MM.1S (cell line): ENCODE measurements around the gene MX1.

Source experiments
- DNase-seq: peaks from one replicate; pipeline ENCODE4 v3.0.0-alpha.2; 2015
- H2AFZ ChIP-seq: fragments of 300-600 bp; sonication (generic); 2 replicates; pipeline ENCODE4 v1.6.0; 2016; ENCODE audit warnings: antibody characterized with exemption, low read length
- H3F3A ChIP-seq: fragments of 300-600 bp; sonication (generic); 2 replicates; pipeline ENCODE4 v1.6.1; 2016; ENCODE audit warnings: mild to moderate bottlenecking, antibody characterized with exemption, low read length, moderate library complexity, mixed read lengths; ENCODE audit not compliant: insufficient read depth
- H3K27ac ChIP-seq: fragments of 300-600 bp; sonication (generic); 2 replicates; pipeline ENCODE4 v1.5.1; 2016; ENCODE audit warnings: mild to moderate bottlenecking, low read length
- H3K27me3 ChIP-seq: fragments of 300-600 bp; sonication (generic); replicated peaks from 2 replicates; pipeline ENCODE4 v1.6.0; 2016; ENCODE audit warnings: low read length; ENCODE audit not compliant: insufficient read depth
- H3K36me3 ChIP-seq: fragments of 300-600 bp; sonication (generic); replicated peaks from 2 replicates; pipeline ENCODE4 v1.6.1; 2016; ENCODE audit warnings: mild to moderate bottlenecking, low read length, mixed read lengths; ENCODE audit not compliant: insufficient read depth
- H3K4me1 ChIP-seq: fragments of 300-600 bp; sonication (generic); 2 replicates; pipeline ENCODE4 v1.6.1; 2016; ENCODE audit warnings: low read length, mixed read lengths
- H3K4me2 ChIP-seq: fragments of 300-600 bp; sonication (generic); 2 replicates; pipeline ENCODE4 v1.6.0; 2016; ENCODE audit warnings: low read depth, low read length
- H3K4me3 ChIP-seq: fragments of 300-600 bp; sonication (generic); 2 replicates; pipeline ENCODE4 v1.5.1; 2016; ENCODE audit warnings: low read length, mixed read lengths
- H3K79me2 ChIP-seq: fragments of 300-600 bp; sonication (generic); 2 replicates; pipeline ENCODE4 v1.6.1; 2016; ENCODE audit warnings: mixed run types, low read length, mixed read lengths
- H3K9ac ChIP-seq: fragments of 300-600 bp; sonication (generic); 2 replicates; pipeline ENCODE4 v1.6.1; 2016; ENCODE audit warnings: low read length, mixed read lengths
- H3K9me2 ChIP-seq: fragments of 300-600 bp; sonication (generic); replicated peaks from 2 replicates; pipeline ENCODE4 v1.6.1; 2016; ENCODE audit warnings: mild to moderate bottlenecking, low read length, mixed read lengths; ENCODE audit not compliant: insufficient read depth
- H3K9me3 ChIP-seq: fragments of 300-600 bp; sonication (generic); replicated peaks from 2 replicates; pipeline ENCODE4 v1.6.1; 2016; ENCODE audit warnings: mild to moderate bottlenecking, low read length, mixed read lengths; ENCODE audit not compliant: insufficient read depth
- H4K20me1 ChIP-seq: fragments of 300-600 bp; sonication (generic); 2 replicates; pipeline ENCODE4 v1.6.1; 2016; ENCODE audit warnings: mild to moderate bottlenecking, low read length, moderate library complexity, mixed read lengths; ENCODE audit not compliant: insufficient read depth
- EZH2 ChIP-seq: fragments of 300-600 bp; sonication (generic); optimal IDR thresholded peaks from 2 replicates; pipeline ENCODE3; 2017; ENCODE audit warnings: low read depth, mild to moderate bottlenecking, antibody characterized with exemption, low read length, mixed read lengths
- EZH2phosphoT487 ChIP-seq: fragments of 300-600 bp; sonication (generic); IDR thresholded peaks from 2 replicates; pipeline ENCODE4 v1.6.1; 2018; ENCODE audit warnings: antibody characterized with exemption, low read length
- TF ChIP-seq, protein P1 (sequence below): fragments of 300-600 bp; sonication (generic); IDR thresholded peaks from 2 replicates; pipeline ENCODE4 v1.5.1; 2016; ENCODE audit warnings: antibody characterized with exemption, low read length, mixed read lengths

MX1 gene

DNA sequence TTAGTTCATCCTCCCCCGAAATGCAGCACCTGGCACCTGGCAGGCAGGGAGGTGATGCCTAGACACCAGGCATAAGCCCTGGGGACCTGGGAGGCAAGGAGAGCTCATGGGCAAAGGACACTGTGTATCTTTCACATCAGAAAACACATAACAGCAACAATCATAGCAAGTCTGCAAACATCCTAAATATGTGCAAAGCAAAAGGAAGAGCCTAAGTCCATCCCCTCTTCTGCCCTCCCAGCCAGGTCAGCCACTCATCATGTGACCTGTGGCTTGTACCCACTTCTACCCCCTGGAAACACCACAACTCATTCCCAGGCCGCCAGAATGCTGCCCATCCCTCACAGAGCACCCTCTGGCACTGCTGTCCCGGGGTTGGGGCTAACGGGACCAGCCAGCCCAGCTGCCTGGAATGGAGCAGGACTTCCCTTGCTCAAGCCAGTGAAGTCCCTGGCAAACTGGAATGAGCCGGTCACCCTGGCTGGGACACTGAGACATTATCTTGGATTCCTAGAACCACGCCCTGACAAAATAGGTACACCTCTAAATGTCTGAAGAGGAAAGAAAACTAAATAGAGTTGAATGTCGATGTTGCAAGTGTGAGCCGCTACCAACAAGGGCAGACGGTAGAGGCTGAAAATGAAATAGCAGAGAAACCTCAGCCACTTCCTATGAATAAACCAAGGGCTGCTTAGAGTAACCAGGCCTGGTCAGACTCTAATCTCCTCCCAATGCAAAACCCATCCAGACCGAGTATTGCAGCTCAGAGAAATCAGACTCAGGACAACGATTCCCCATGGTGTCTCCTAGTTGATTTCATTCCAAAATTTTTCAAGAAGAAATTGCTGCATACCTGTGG lies 52.5 kb downstream of the MX1 start:
- no peak for TF ChIP-seq EZH2phosphoT487
- TF ChIP-seq, protein P1, sequence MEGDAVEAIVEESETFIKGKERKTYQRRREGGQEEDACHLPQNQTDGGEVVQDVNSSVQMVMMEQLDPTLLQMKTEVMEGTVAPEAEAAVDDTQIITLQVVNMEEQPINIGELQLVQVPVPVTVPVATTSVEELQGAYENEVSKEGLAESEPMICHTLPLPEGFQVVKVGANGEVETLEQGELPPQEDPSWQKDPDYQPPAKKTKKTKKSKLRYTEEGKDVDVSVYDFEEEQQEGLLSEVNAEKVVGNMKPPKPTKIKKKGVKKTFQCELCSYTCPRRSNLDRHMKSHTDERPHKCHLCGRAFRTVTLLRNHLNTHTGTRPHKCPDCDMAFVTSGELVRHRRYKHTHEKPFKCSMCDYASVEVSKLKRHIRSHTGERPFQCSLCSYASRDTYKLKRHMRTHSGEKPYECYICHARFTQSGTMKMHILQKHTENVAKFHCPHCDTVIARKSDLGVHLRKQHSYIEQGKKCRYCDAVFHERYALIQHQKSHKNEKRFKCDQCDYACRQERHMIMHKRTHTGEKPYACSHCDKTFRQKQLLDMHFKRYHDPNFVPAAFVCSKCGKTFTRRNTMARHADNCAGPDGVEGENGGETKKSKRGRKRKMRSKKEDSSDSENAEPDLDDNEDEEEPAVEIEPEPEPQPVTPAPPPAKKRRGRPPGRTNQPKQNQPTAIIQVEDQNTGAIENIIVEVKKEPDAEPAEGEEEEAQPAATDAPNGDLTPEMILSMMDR, result no peak
- TF ChIP-seq EZH2, result no peak
- peak; percentile 87 for DNase-seq
- no peaks in the 10 kb centered on the region for H3K27me3 ChIP-seq
- H3K27ac ChIP-seq, result peak overlapping the region; percentile 72
- peak overlapping the region; percentile 41 for H3K4me3 ChIP-seq
- no peaks in the 10 kb centered on the region for H3K9me2 ChIP-seq
- H3K4me2 ChIP-seq, result peak overlapping the region; percentile 80
- H3K9me3 ChIP-seq, result no peaks in the 10 kb centered on the region
- H3K4me1 ChIP-seq, result peaks cover 33% of the 10 kb centered on the region
- H3K36me3 ChIP-seq, result no peaks in the 10 kb centered on the region
- H3K79me2 ChIP-seq, result no peaks in the 10 kb centered on the region
- peak overlapping the region; percentile 64 for H2AFZ ChIP-seq
- peaks cover 26% of the 10 kb centered on the region for H3F3A ChIP-seq
- H3K9ac ChIP-seq, result peak overlapping the region; percentile 29
- H4K20me1 ChIP-seq, result no peaks in the 10 kb centered on the region

DNA sequence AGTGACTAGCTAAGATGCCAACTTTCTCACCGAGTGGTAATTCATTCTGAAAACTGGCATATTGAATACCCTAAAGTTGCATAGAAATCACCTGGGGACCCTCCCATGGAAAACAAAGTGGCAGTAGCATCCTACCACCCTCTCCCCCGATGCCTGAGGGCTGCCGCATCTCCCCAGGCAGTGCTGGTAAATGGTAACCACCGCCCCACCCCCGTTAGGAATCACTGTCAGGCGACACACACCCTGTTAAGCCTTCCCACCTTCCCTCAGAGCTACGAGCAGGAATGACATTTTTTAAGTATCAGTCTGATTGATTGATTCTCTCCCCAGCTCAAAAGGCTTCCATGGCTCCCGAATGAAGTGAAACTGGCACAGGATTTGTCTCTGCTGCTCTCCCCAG lies 53.6 kb downstream of the MX1 start:
- no peaks in the 10 kb centered on the region for H3K36me3 ChIP-seq
- H3K4me1 ChIP-seq, result peaks cover 33% of the 10 kb centered on the region
- no peak overlapping the region for H3K27ac ChIP-seq
- no peak overlapping the region for H2AFZ ChIP-seq
- no peaks in the 10 kb centered on the region for H3K9me2 ChIP-seq
- H3K9ac ChIP-seq, result no peak overlapping the region
- H3K9me3 ChIP-seq, result no peaks in the 10 kb centered on the region
- H3K4me2 ChIP-seq, result no peak overlapping the region
- no peaks in the 10 kb centered on the region for H4K20me1 ChIP-seq
- no peaks in the 10 kb centered on the region for H3K79me2 ChIP-seq
- H3F3A ChIP-seq, result peaks cover 26% of the 10 kb centered on the region
- H3K4me3 ChIP-seq, result no peak overlapping the region
- DNase-seq, result no peak
- no peaks in the 10 kb centered on the region for H3K27me3 ChIP-seq
- TF ChIP-seq EZH2phosphoT487, result no peak
- TF ChIP-seq EZH2, result no peak

DNA sequence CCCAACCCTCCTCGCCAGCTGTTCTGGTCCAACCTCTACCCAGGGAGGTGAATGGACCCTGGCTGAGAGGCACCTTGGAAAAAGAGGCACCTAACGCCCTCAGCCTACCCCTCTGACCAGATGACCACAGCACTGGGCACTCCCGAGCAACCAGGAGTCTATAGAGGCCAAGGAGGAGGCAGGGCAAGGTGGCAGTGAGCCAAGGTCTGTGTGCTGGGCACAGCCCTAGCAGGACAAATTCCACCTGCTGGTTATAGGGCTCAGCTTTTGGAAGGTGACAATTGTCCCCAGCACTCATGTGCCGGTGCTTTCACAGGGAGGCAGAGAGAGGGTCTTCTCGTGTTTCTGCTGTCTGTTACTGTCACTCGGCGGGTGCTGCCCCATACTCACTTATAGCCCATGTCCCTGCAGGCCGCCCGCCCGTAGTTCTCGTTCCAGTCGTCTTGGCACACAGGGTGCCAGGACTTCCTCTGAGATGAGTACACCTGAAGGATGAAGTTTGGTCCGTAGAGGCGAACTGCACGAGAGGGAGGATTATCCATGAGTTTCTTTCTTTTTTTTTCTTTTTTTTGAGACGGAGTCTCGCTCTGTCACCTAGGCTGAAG lies 54.1 kb downstream of the MX1 start:
- H2AFZ ChIP-seq, result no peak overlapping the region
- no peaks in the 10 kb centered on the region for H3K27me3 ChIP-seq
- H3K79me2 ChIP-seq, result no peaks in the 10 kb centered on the region
- H3K4me3 ChIP-seq, result no peak overlapping the region
- H3K4me2 ChIP-seq, result no peak overlapping the region
- TF ChIP-seq EZH2, result no peak
- TF ChIP-seq, protein P1, result no peak
- TF ChIP-seq EZH2phosphoT487, result no peak
- DNase-seq, result no peak
- no peak overlapping the region for H3K27ac ChIP-seq
- H4K20me1 ChIP-seq, result no peaks in the 10 kb centered on the region
- peaks cover 26% of the 10 kb centered on the region for H3F3A ChIP-seq
- H3K4me1 ChIP-seq, result peaks cover 33% of the 10 kb centered on the region
- no peaks in the 10 kb centered on the region for H3K36me3 ChIP-seq
- H3K9me3 ChIP-seq, result no peaks in the 10 kb centered on the region
- no peak overlapping the region for H3K9ac ChIP-seq
- no peaks in the 10 kb centered on the region for H3K9me2 ChIP-seq
